Activated naive CD4-positive, alpha-beta T cell treated with anti-CD3 and anti-CD28 coated beads, Interleukin-2, amount 50 U/mL, for 72 hours (primary cell): ENCODE measurements around the gene BOD1L1. TPM values are rescaled to one million over a fixed set of nuclear protein-coding genes. Genes with fewer than 3 reads are reported as not detected.

Experiments used
- ATAC-seq, 2 donors: fragments of 150-1000 bp; cut with Tn5 transposase; 2 replicates each; pipeline ENCODE4 v1.10.0; 2021; ENCODE audit warnings: mild to moderate bottlenecking in 2 of 2, moderate library complexity in 2 of 2
- DNase-seq, 2 donors: peaks; one replicate each; pipeline ENCODE4 v3.0.0; 2021 to 2022; ENCODE audit warnings: low spot score in 2 of 2
- H3K27ac Mint-ChIP-seq, 2 donors: one replicate each; pipeline ENCODE4 v1.8.0; 2022; ENCODE audit warnings: mild to moderate bottlenecking in 2 of 2, mixed read lengths in 2 of 2
- H3K36me3 Mint-ChIP-seq, 2 donors: one replicate each; pipeline ENCODE4 v1.8.0; 2022; ENCODE audit warnings: mixed read lengths in 2 of 2
- H3K9me3 Mint-ChIP-seq, 2 donors: one replicate each; pipeline ENCODE4 v1.8.0; 2022; ENCODE audit warnings: mixed read lengths in 2 of 2
- total RNA-seq, 2 donors: library from RNA; stranded (reverse); gene quantifications; one replicate each; pipeline ENCODE4 v1.2.3, GENCODE V29; 2022

Gene BOD1L1
- total RNA-seq, result 10 to 100 TPM; 36.6 to 36.8 TPM

- Mint-ChIP-seq H3K36me3 (peaks cover 14 to 20% of the 10 kb centered on the region in 2 donors), H3K9me3 (no peaks in the 10 kb centered on the region), H3K27ac (peak within 1 kb of the TSS; percentile 97 to 100)
- DNase-seq, result peak; percentile 80 to 89
- ATAC-seq, result peak; percentile 87 to 89
These were observed at the start of gene BOD1L1 for GRCh38 chr4:13627606-13628311. Gene BOD1L1, minus strand, starts transcription at chr4:13627725. Its CDS starts 138 bp downstream, at chr4:13627587.

- H3K27ac Mint-ChIP-seq, result no peak overlapping the region
- peaks cover 8 to 28% of the 10 kb centered on the region in 2 donors for H3K36me3 Mint-ChIP-seq
- ATAC-seq (no peak), DNase-seq (no peak)
- H3K9me3 Mint-ChIP-seq, result peaks cover 26 to 34% of the 10 kb centered on the region in 2 donors
These were observed 47.4 kb upstream of the BOD1L1 start for GRCh38 chr4:13674971-13675370.

- peaks cover 0 to 21% of the 10 kb centered on the region in 2 donors for H3K36me3 Mint-ChIP-seq
- DNase-seq (no peak), ATAC-seq (no peak)
- no peak overlapping the region for H3K27ac Mint-ChIP-seq
- H3K9me3 Mint-ChIP-seq, result peaks cover 11 to 20% of the 10 kb centered on the region in 2 donors
These were observed 45.6 kb upstream of the BOD1L1 start for GRCh38 chr4:13673167-13673566.

GRCh38 chr4:13670456-13671160, 43.1 kb upstream of the BOD1L1 start:
- H3K27ac Mint-ChIP-seq, result no peak overlapping the region
- DNase-seq (no peak), ATAC-seq (no peak)
- H3K36me3 Mint-ChIP-seq, result peaks cover 0 to 15% of the 10 kb centered on the region in 2 donors
- H3K9me3 Mint-ChIP-seq, result peaks cover 0 to 9% of the 10 kb centered on the region in 2 donors

- ATAC-seq (no peak), DNase-seq (no peak)
- H3K27ac Mint-ChIP-seq, result no peak overlapping the region
- H3K36me3 Mint-ChIP-seq, result no peaks in the 10 kb centered on the region
- H3K9me3 Mint-ChIP-seq, result no peaks in the 10 kb centered on the region
These were observed 38.5 kb upstream of the BOD1L1 start for GRCh38 chr4:13665701-13666660.

- no peak for DNase-seq
- Mint-ChIP-seq H3K27ac (no peak overlapping the region), H3K9me3 (no peaks in the 10 kb centered on the region), H3K36me3 (no peaks in the 10 kb centered on the region)
- no peak for ATAC-seq
These were observed 32.0 kb upstream of the BOD1L1 start for GRCh38 chr4:13659341-13660070.

- peak; percentile 38 to 73 for ATAC-seq
- Mint-ChIP-seq H3K27ac (peak overlapping the region; percentile 10 to 92), H3K36me3 (no peaks in the 10 kb centered on the region), H3K9me3 (no peaks in the 10 kb centered on the region)
- DNase-seq, result peak in 1 of 2 donors; percentile 71
These were observed 29.3 kb upstream of the BOD1L1 start for GRCh38 chr4:13656569-13657405.

- no peak overlapping the region for H3K27ac Mint-ChIP-seq
- H3K36me3 Mint-ChIP-seq, result no peaks in the 10 kb centered on the region
- ATAC-seq, result peak; percentile 87 to 91
- DNase-seq, result peak; percentile 72 to 83
- no peaks in the 10 kb centered on the region for H3K9me3 Mint-ChIP-seq
These were observed 26.8 kb upstream of the BOD1L1 start for GRCh38 chr4:13654162-13654797.

- H3K36me3 Mint-ChIP-seq, result no peaks in the 10 kb centered on the region
These were observed 26.2 kb upstream of the BOD1L1 start for GRCh38 chr4:13653766-13654161.

GRCh38 chr4:13647031-13647430, 19.5 kb upstream of the BOD1L1 start:
- DNase-seq (no peak), ATAC-seq (no peak)
- Mint-ChIP-seq H3K36me3 (no peaks in the 10 kb centered on the region), H3K9me3 (no peaks in the 10 kb centered on the region), H3K27ac (peak overlapping the region; percentile 65 to 90)

More at GRCh38 chr4:13653766-13654161, 26.2 kb upstream of the BOD1L1 start:
- no peak overlapping the region for H3K27ac Mint-ChIP-seq
- H3K9me3 Mint-ChIP-seq, result no peaks in the 10 kb centered on the region
- DNase-seq (no peak), ATAC-seq (no peak)

- DNase-seq (no peak), ATAC-seq (no peak)
- Mint-ChIP-seq H3K27ac (no peak overlapping the region), H3K36me3 (no peaks in the 10 kb centered on the region), H3K9me3 (no peaks in the 10 kb centered on the region)
These were observed 17.6 kb upstream of the BOD1L1 start for GRCh38 chr4:13645075-13645474.

- peaks cover 0 to 5% of the 10 kb centered on the region in 2 donors for H3K36me3 Mint-ChIP-seq
- no peaks in the 10 kb centered on the region for H3K9me3 Mint-ChIP-seq
- DNase-seq, result no peak
- no peak overlapping the region for H3K27ac Mint-ChIP-seq
- ATAC-seq, result no peak
These were observed 14.8 kb upstream of the BOD1L1 start for GRCh38 chr4:13642170-13642950.

GRCh38 chr4:13641084-13641483, 13.6 kb upstream of the BOD1L1 start:
- no peak for DNase-seq
- peaks cover 0 to 5% of the 10 kb centered on the region in 2 donors for H3K36me3 Mint-ChIP-seq
- H3K9me3 Mint-ChIP-seq, result no peaks in the 10 kb centered on the region
- no peak overlapping the region for H3K27ac Mint-ChIP-seq
- no peak for ATAC-seq

- H3K36me3 Mint-ChIP-seq, result peaks cover 0 to 5% of the 10 kb centered on the region in 2 donors
- H3K27ac Mint-ChIP-seq, result no peak overlapping the region
- H3K9me3 Mint-ChIP-seq, result no peaks in the 10 kb centered on the region
- DNase-seq (no peak), ATAC-seq (no peak)
These were observed 12.8 kb upstream of the BOD1L1 start for GRCh38 chr4:13640149-13640940.
